GM12873 (cell line): ENCODE results near the gene TBC1D1.

ENCODE experiments used
- CTCF ChIP-seq: IDR thresholded peaks from 2 replicates; pipeline ENCODE4 v1.5.1; 2012; ENCODE audit warnings: low read depth, mild to moderate bottlenecking, moderate library complexity, low read length, control low read depth; ENCODE audit not compliant: insufficient read depth; ENCODE audit errors: missing control alignments

The TBC1D1 gene

GRCh38 chr4:38076153-38076669, 185.3 kb downstream of the TBC1D1 start:
- TF ChIP-seq CTCF, result no peak

GRCh38 chr4:38077791-38078489, 187.1 kb downstream of the TBC1D1 start:
- no peak for TF ChIP-seq CTCF

- no peak for TF ChIP-seq CTCF
Measured at GRCh38 chr4:38078590-38079421, 187.9 kb downstream of the TBC1D1 start.

GRCh38 chr4:38080061-38080974, 189.4 kb downstream of the TBC1D1 start:
- TF ChIP-seq CTCF, result no peak

- no peak for TF ChIP-seq CTCF
Measured at GRCh38 chr4:38082021-38082420, 191.1 kb downstream of the TBC1D1 start.

GRCh38 chr4:38082424-38083385, 191.8 kb downstream of the TBC1D1 start:
- no peak for TF ChIP-seq CTCF
